HEK293T (cell line): ENCODE data around the gene AIF1L.

Source experiments
- ELF4 ChIP-seq: fragments of 450-650 bp; IDR thresholded peaks from 2 replicates; pipeline ENCODE4 v1.6.1; 2017; ENCODE audit warnings: antibody characterized with exemption
- FOXK2 ChIP-seq: fragments of 450-650 bp; IDR thresholded peaks from 2 replicates; pipeline ENCODE4 v1.6.1; 2016; ENCODE audit warnings: mild to moderate bottlenecking
- FOXM1 ChIP-seq: fragments of 450-650 bp; IDR thresholded peaks from 2 replicates; pipeline ENCODE4 v1.6.1; 2017; ENCODE audit warnings: mild to moderate bottlenecking, borderline replicate concordance
- NFRKB ChIP-seq: fragments of 450-650 bp; IDR thresholded peaks from 2 replicates; pipeline ENCODE4 v1.6.1; 2016; ENCODE audit warnings: mild to moderate bottlenecking, moderate library complexity
- PKNOX1 ChIP-seq: fragments of 450-650 bp; IDR thresholded peaks from 2 replicates; pipeline ENCODE4 v1.6.1; 2016
- SP1 ChIP-seq: fragments of 450-650 bp; IDR thresholded peaks from 2 replicates; pipeline ENCODE4 v1.6.1; 2017
- SUZ12 ChIP-seq: fragments of 450-650 bp; IDR thresholded peaks from 2 replicates; pipeline ENCODE4 v1.6.1; 2016; ENCODE audit warnings: mild to moderate bottlenecking
- TARDBP ChIP-seq: fragments of 450-650 bp; IDR thresholded peaks from 2 replicates; pipeline ENCODE4 v1.6.1; 2016

- TF ChIP-seq SUZ12, result no peak
- no peak for TF ChIP-seq SP1
- no peak for TF ChIP-seq NFRKB
- no peak for TF ChIP-seq FOXK2
- no peak for TF ChIP-seq ELF4
- TF ChIP-seq FOXM1, result no peak
- no peak for TF ChIP-seq PKNOX1
- TF ChIP-seq TARDBP, result no peak
Measured at GRCh38 chr9:131097126-131097947, 1.0 kb downstream of the AIF1L start.
